ENCODE measurements around the gene GTF3C1. TPM values are rescaled to one million over a fixed set of nuclear protein-coding genes. Genes with fewer than 3 reads are reported as not detected.

Gene GTF3C1
- total and polyA plus RNA-seq, 8 donors = 22.3 to 227 (median 61.0) TPM

- DNase-seq = no peak
- Histone ChIP-seq H3K4me3 (no peak overlapping the region), H3K4me1 (no peaks in the 10 kb centered on the region), H3K36me3 (peaks cover 82 to 100% (median 100%) of the 10 kb centered on the region in 4 donors), H3K27ac (no peak overlapping the region), H3K27me3 (no peaks in the 10 kb centered on the region), H3K9me3 (no peaks in the 10 kb centered on the region)
- TF ChIP-seq CTCF (IDR thresholded peaks at IDR 0.05) (no peak), EP300 (IDR thresholded peaks at IDR 0.05) (no peak), POLR2A (IDR thresholded peaks at IDR 0.05) (no peak), POLR2AphosphoS5 (IDR thresholded peaks at IDR 0.05) (no peak)
- intact Hi-C loops (cut with DNase I; ENCODE audit: low total_unique reads) = no loop called here
- WGBS, 5 donors = 87 to 92% (median 90%) methylated on average over 14 to 15 of the region's 15 CpGs
Observed at GRCh38 chr16:27481282-27481934, 68.3 kb downstream of the GTF3C1 start.

GRCh38 chr16:27480761-27481160, 69.0 kb downstream of the GTF3C1 start:
- intact Hi-C loops (cut with DNase I; ENCODE audit: low total_unique reads) = no loop called here
- Histone ChIP-seq H3K4me1 (no peaks in the 10 kb centered on the region), H3K4me3 (no peak overlapping the region), H3K9me3 (no peaks in the 10 kb centered on the region), H3K27me3 (no peaks in the 10 kb centered on the region), H3K27ac (no peak overlapping the region), H3K36me3 (peaks cover 82 to 100% (median 100%) of the 10 kb centered on the region in 4 donors)
- 70 to 82% (median 81%) methylated on average over 7 of the region's 7 CpGs for WGBS, 5 donors
- TF ChIP-seq EP300 (IDR thresholded peaks at IDR 0.05) (no peak), POLR2AphosphoS5 (IDR thresholded peaks at IDR 0.05) (no peak), CTCF (IDR thresholded peaks at IDR 0.05) (no peak), POLR2A (IDR thresholded peaks at IDR 0.05) (no peak)
- no peak for DNase-seq

- DNase-seq = no peak
- TF ChIP-seq POLR2A (IDR thresholded peaks at IDR 0.05) (no peak), POLR2AphosphoS5 (IDR thresholded peaks at IDR 0.05) (no peak), CTCF (IDR thresholded peaks at IDR 0.05) (no peak), EP300 (IDR thresholded peaks at IDR 0.05) (no peak)
- Histone ChIP-seq H3K9me3 (no peaks in the 10 kb centered on the region), H3K4me3 (no peak overlapping the region), H3K27me3 (no peaks in the 10 kb centered on the region), H3K4me1 (no peaks in the 10 kb centered on the region), H3K27ac (no peak overlapping the region), H3K36me3 (peaks cover 75 to 100% (median 100%) of the 10 kb centered on the region in 4 donors)
- 87 to 94% (median 93%) methylated on average over 9 of the region's 9 CpGs for WGBS, 5 donors
- intact Hi-C loops (cut with DNase I; ENCODE audit: low total_unique reads) = no loop called here
Observed at GRCh38 chr16:27476240-27476639, 73.5 kb downstream of the GTF3C1 start.

- Histone ChIP-seq H3K27me3 (no peaks in the 10 kb centered on the region), H3K36me3 (peaks cover 75 to 100% (median 100%) of the 10 kb centered on the region in 4 donors), H3K4me1 (no peaks in the 10 kb centered on the region), H3K27ac (no peak overlapping the region), H3K4me3 (no peak overlapping the region), H3K9me3 (no peaks in the 10 kb centered on the region)
- TF ChIP-seq POLR2AphosphoS5 (IDR thresholded peaks at IDR 0.05) = no peak
- no peak for TF ChIP-seq POLR2A (IDR thresholded peaks at IDR 0.05)
- TF ChIP-seq CTCF (IDR thresholded peaks at IDR 0.05) = no peak
- WGBS, 5 donors = 71 to 91% (median 85%) methylated on average over 9 of the region's 9 CpGs
- intact Hi-C loops (cut with DNase I; ENCODE audit: low total_unique reads) = no loop called here
- no peak for DNase-seq
Observed at GRCh38 chr16:27475561-27475960, 74.2 kb downstream of the GTF3C1 start.
